RWPE2 (cell line): ENCODE measurements around the gene SORCS2.

Experiments
- ATAC-seq: fragments of 200-7000 bp; cut with Tn5 transposase; 3 replicates; pipeline ENCODE4 v1.9.1; 2021; ENCODE audit warnings: low read depth
- DNase-seq: peaks from one replicate; pipeline ENCODE4 v3.0.0-alpha.2; 2020; ENCODE audit warnings: low spot score
- H3K27ac ChIP-seq: fragments of 450-650 bp; 2 replicates; pipeline ENCODE4 v1.5.1; 2017; ENCODE audit warnings: mild to moderate bottlenecking; ENCODE audit not compliant: poor library complexity, severe bottlenecking
- H3K27me3 ChIP-seq: fragments of 250-450 bp; sonication (Bioruptor Pico); 2 replicates; pipeline ENCODE4 v1.5.1; 2021; ENCODE audit warnings: mild to moderate bottlenecking, moderate library complexity; ENCODE audit not compliant: insufficient read depth, poor library complexity, severe bottlenecking
- H3K36me3 ChIP-seq: fragments of 250-450 bp; sonication (Bioruptor Pico); 2 replicates; pipeline ENCODE4 v1.5.1; 2020; ENCODE audit warnings: low read depth, mild to moderate bottlenecking, moderate library complexity
- H3K4me1 ChIP-seq: fragments of 250-450 bp; sonication (Bioruptor Pico); 2 replicates; pipeline ENCODE4 v1.5.1; 2021; ENCODE audit warnings: mild to moderate bottlenecking, moderate library complexity; ENCODE audit not compliant: insufficient read depth, poor library complexity, severe bottlenecking
- H3K4me3 ChIP-seq: fragments of 250-450 bp; sonication (Bioruptor Pico); 2 replicates; pipeline ENCODE4 v1.5.1; 2021; ENCODE audit warnings: mild to moderate bottlenecking, moderate library complexity; ENCODE audit not compliant: severe bottlenecking
- H3K9me3 ChIP-seq: fragments of 250-450 bp; sonication (Bioruptor Pico); 2 replicates; pipeline ENCODE4 v1.5.1; 2021; ENCODE audit warnings: mild to moderate bottlenecking, moderate library complexity; ENCODE audit not compliant: severe bottlenecking
- TF ChIP-seq, protein P1 (sequence below): fragments of 450-650 bp; IDR thresholded peaks from one replicate; pipeline ENCODE4 v1.5.1; 2017; ENCODE audit warnings: mild to moderate bottlenecking, moderate library complexity; ENCODE audit not compliant: poor library complexity, severe bottlenecking

The SORCS2 gene

DNA sequence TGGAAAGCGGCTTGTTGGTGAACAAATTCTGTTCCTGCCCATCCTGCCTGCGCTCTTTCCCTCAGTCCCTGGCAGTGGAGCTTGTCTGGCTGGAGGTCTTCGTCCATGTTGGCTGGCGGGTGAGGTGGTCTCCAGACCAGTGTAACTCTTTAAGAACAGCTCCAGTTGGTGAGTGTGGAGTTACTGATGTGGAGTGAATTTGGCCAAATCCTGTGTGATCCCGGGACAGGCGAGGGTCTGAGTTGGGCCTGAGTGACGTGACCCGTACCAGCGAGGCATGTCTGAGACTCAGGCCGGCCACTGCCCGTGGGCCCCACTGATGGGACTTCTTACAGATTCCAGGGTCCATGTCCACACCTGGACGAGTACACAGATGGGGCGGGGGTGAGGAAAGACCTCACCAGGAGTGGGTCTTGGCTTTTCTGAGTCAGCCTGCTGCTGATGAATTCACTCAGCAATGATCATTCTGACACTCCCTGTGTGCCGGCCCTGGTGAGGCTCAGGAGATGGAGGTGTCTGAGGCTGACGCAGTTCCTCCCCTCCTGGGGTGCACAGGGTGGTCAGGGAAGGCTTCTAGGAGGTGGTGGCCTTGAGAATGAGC, 196.9 kb downstream of the SORCS2 start:
- Histone ChIP-seq H3K27ac (no peak overlapping the region), H3K36me3 (no peaks in the 10 kb centered on the region), H3K4me1 (no peaks in the 10 kb centered on the region), H3K9me3 (no peaks in the 10 kb centered on the region), H3K27me3 (no peaks in the 10 kb centered on the region), H3K4me3 (no peak overlapping the region)
- TF ChIP-seq, protein P1, sequence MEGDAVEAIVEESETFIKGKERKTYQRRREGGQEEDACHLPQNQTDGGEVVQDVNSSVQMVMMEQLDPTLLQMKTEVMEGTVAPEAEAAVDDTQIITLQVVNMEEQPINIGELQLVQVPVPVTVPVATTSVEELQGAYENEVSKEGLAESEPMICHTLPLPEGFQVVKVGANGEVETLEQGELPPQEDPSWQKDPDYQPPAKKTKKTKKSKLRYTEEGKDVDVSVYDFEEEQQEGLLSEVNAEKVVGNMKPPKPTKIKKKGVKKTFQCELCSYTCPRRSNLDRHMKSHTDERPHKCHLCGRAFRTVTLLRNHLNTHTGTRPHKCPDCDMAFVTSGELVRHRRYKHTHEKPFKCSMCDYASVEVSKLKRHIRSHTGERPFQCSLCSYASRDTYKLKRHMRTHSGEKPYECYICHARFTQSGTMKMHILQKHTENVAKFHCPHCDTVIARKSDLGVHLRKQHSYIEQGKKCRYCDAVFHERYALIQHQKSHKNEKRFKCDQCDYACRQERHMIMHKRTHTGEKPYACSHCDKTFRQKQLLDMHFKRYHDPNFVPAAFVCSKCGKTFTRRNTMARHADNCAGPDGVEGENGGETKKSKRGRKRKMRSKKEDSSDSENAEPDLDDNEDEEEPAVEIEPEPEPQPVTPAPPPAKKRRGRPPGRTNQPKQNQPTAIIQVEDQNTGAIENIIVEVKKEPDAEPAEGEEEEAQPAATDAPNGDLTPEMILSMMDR = no peak
- no peak for DNase-seq
- ATAC-seq = no peak

DNA sequence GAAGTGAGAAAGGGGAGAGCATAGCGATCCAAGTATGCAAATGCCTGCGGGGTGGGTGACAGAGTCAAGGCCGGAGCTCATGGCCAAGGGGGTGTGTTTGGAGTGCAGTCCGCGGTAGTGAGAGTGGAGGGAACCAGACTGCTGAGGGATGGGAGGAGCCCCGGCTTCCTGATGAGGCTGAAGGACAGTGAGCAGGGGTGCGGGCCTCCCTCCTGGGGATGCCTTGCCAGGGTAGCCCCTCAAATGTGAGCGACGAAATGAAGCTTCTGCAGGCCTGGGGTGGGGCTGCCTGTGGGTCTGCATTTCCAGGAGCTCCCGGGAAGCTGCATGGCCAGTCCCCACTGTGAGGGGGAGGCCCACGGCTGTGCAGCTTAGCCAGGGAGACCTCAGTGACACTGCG, 197.4 kb downstream of the SORCS2 start:
- no peaks in the 10 kb centered on the region for H3K36me3 ChIP-seq
- ATAC-seq (no peak), DNase-seq (no peak)
- H3K9me3 ChIP-seq = no peaks in the 10 kb centered on the region
- H3K4me1 ChIP-seq = no peaks in the 10 kb centered on the region
- TF ChIP-seq, protein P1 = no peak
- H3K27ac ChIP-seq = no peak overlapping the region
- no peak overlapping the region for H3K4me3 ChIP-seq
- no peaks in the 10 kb centered on the region for H3K27me3 ChIP-seq

GRCh38 chr4:7390336-7390735, 198.0 kb downstream of the SORCS2 start:
- Histone ChIP-seq H3K4me3 (no peak overlapping the region), H3K27me3 (no peaks in the 10 kb centered on the region), H3K4me1 (no peaks in the 10 kb centered on the region), H3K9me3 (no peaks in the 10 kb centered on the region), H3K27ac (no peak overlapping the region), H3K36me3 (no peaks in the 10 kb centered on the region)
- ATAC-seq (no peak), DNase-seq (no peak)
- TF ChIP-seq, protein P1 = no peak

- TF ChIP-seq, protein P1 = no peak
- H3K27ac ChIP-seq = no peak overlapping the region
Measured at GRCh38 chr4:7390906-7391636, 198.7 kb downstream of the SORCS2 start.

More at GRCh38 chr4:7390906-7391636, 198.7 kb downstream of the SORCS2 start:
- H3K4me3 ChIP-seq = no peak overlapping the region
- no peaks in the 10 kb centered on the region for H3K36me3 ChIP-seq
- no peaks in the 10 kb centered on the region for H3K9me3 ChIP-seq
- H3K4me1 ChIP-seq = no peaks in the 10 kb centered on the region
- no peak for ATAC-seq
- no peaks in the 10 kb centered on the region for H3K27me3 ChIP-seq
- no peak for DNase-seq
